NOMO-1 treated with dmso at 0.1 percent for 144 hours (cell line): ENCODE results near the gene NT5M.
"Not testable (repeated sequence)": the region's sequence is repeated elsewhere in the genome, so short reads cannot be mapped to it uniquely, and the experiment has no call there.

ENCODE experiments used
- DNase-seq: peaks from one replicate; lab custom pipeline; 2025; ENCODE audit not compliant: unreplicated experiment; lab: John Stamatoyannopoulos, UW

The NT5M gene

DNA sequence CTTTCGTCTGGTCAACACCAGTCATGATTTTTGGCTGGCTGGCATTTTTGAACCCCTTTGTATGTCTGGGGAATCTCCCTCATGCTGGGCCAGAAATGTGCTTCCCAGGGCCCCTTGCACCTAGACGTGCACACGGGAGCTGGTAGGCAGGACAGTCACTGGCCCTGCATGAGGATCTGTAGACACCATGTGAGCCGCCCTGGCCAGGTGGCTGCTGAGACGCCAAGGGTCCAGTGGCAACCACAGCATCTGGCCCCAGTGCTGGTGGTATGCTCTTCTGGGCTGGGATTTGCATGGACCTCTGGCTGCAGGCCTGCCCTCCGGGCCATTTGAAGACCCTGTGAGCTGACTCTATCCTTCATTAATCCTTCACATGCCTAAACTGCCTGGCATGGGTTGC lies 67.5 kb downstream of the NT5M start:
- no peak for DNase-seq

- no peak for DNase-seq
These were observed 69.8 kb downstream of the NT5M start for GRCh38 chr17:17372856-17373520.

GRCh38 chr17:17375841-17376240 lies 72.7 kb downstream of the NT5M start:
- DNase-seq, result no peak

DNA sequence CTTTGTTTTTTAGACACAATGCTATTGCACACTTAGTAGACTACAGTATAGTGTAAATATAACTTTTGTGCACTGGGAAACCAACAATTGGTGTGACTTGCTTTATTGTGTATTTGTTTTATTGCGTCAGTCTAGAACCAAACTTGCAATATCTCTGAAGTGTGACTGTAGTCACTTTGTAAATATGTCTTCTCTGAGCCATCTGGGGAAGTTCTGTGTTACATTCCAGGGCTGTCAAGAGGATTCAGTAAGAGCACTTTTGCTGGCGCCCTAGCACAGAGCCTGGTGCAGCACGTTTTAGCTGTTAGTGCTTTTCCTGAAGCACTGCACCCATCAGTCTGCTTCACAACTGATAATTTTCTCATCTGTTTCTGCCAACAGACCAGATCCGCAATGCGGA lies 73.2 kb downstream of the NT5M start:
- no peak for DNase-seq

DNA sequence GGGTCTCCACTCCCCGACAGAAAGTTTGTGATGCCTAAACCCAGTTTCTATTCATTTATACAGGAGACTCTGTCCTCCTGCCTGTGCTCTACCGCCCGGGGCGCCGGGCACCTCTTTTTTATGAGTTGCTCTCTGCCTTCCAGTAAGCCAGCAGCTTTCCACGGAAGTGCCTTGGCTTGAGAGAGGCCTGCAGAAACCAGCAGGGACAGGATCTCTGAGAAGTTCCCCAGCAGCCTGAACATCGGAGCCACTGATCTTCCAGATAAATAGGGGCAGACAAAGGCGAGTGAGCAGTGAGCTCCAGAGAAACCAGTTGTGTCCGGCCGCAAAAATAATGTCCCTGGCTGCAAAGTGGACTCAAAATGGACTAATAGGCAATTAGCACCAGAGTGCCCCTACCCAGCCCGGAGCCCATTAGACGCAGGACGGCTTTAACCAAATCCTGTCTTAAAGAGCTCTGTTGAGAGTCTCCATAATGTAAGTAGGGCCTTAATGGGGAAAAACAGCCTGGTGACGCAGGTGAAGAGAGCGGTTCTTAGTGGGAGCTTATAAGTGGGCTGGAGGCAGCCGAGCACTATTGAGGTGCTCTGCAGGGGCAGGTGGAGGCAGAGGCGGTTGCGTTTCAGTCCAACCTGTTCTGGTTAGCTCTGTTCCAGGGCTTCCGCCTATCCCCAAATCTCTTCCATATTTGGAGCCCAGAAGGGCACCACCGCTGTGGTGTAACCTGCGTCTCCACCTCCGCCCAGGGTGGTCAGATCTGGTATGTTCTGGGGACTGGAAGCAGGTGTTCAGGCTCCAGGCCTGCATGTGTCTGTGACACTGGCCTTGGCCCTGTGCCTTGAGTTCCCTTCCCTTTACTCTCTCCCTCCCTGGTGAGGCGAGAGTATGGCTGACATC lies 74.1 kb downstream of the NT5M start:
- DNase-seq, result no peak

GRCh38 chr17:17379197-17379991 lies 76.2 kb downstream of the NT5M start:
- no peak for DNase-seq

GRCh38 chr17:17380145-17380925 lies 77.2 kb downstream of the NT5M start:
- DNase-seq, result no peak

DNA sequence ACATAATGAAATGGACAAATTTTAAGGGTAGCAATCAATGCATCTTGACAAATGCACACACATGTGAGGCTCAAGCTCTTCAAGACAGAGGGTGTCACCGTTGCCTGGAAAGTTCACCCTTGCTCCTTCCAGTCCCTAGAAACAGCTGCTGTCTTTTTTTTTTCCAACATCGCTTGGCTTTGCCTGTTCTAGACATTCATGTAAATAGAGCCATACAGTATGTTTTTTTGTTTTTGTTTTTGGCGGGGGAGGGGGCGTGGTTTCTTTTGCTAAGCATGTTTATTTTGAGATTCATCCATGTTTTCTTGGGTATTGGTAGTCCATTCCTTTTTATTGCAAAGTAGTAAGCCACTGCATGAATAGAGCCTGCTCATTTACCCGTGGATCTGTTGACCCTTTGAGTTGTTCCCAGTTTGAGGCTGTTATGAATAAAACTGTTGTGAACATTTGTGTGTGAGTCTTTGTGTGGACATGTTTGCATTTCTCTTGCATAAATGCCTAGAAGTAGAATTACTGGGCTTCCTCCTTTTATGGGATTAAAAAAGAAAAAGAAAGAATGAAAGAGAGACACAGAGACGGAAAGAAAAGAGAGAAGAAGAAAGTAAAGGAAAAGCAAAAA lies 78.4 kb downstream of the NT5M start:
- DNase-seq, result no peak

- DNase-seq, result no peak
These were observed 78.9 kb downstream of the NT5M start for GRCh38 chr17:17382065-17382459.

DNA sequence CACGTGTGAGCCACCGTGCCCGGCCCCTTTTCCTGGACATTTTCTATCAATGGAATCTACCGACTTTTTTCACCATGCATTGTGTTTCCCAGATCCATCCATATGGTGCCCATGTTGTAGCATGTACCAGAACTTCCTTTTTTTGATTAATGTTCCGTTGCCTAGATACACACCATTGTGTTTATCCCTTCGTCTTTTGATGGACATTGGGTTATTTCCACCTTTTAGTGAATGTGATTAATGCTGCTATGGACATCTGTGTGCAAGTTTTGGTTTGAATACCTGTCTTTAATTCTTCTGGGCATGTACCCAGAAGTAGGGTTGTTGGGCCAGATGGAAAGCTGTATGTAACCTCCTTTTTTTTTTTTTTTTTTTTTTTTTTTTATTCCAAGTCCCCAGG lies 79.8 kb downstream of the NT5M start:
- no peak for DNase-seq

DNA sequence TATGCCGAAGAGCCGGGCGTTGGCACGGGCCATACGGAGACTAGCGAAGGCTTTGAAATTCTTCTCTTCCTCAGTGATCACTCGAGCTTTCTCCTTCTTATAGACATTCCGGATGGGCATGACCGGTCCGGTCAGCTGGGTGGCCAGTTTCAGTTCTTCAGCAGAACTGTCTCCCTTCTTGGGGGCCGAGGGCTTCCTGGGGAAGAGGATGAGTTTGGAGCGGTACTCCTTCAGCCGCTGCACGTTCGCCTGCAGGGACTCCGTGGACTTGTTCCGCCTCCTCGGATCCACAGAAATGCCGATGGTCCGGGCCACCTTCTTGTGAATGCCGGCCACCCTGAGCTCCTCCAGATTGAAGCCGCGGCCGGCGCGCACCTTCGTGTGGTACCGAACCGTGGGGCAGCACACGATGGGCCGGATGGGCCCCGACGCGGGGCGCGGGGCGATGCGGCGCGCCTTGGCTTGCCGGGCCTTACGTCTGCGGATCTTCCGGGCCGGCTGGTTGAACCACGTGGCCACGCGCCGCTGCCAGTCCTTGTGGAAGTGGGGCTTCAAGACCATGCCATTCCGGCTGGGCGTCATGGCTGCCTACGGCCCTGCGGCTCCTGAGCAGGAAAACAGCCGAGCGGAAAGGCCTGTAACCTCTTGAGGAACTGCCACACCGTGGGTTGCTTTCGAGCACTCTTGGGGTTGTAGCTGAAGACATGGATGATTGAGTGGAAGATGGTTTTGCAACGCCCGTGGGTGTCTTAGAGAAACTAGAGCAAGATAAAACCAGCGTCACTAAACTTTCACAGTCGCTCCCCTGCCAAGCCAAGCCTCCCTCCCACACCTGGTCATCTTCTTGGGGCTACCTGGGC lies 80.5 kb downstream of the NT5M start:
- not testable (repeated sequence) for DNase-seq

DNA sequence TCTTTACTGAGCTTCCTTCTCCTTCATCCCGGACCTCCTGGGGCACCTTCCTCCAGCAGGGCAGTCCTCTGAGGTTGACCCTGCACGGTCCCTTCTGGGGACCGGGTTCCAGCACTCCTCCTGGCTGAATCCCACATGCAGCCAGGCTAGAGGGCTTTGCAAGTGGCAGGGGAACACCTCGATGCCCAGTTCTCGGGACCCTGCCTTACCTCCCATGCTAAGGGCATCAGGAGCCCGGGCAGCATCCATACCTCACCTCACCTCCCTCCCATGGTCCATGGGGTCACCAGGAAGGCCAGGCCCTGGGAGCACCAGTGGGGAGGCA lies 81.1 kb downstream of the NT5M start:
- no peak for DNase-seq

GRCh38 chr17:17384961-17385360 lies 81.8 kb downstream of the NT5M start:
- no peak for DNase-seq

- DNase-seq, result no peak
These were observed 82.3 kb downstream of the NT5M start for GRCh38 chr17:17385491-17385890.

GRCh38 chr17:17386094-17386800 lies 83.1 kb downstream of the NT5M start:
- no peak for DNase-seq

DNA sequence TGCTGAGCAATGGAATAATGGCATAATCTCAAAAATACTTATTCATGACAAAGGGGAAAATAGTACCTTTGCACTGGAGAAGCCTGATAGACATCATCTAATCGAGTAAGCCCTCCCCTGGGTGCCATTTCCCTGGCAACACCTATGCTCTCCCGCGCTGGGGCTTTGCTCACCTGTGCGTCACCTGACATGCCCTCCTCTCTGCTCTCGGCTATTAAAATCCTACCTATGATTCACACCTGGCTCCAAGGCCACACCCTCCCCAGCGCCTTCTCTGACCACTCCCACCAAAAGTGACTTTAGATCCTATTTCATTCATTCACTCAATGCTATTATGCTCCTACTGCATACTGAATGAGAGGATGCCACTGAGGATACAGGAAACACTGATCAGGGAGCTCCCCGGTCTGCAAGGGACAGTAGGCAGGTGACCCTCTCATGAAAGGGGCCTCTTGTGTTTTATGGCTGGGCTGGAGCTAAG lies 83.9 kb downstream of the NT5M start:
- no peak for DNase-seq

- no peak for DNase-seq
These were observed 84.6 kb downstream of the NT5M start for GRCh38 chr17:17387498-17388362.
